Measurements from ENCODE around the gene CADM1.
A peak's percentile ranks its signal among the peaks of the same experiment; 100 is the strongest.

Gene CADM1

GRCh38 chr11:115499891-115500290 is 4.3 kb downstream of the CADM1 start:
- TF ChIP-seq CTCF (conservative IDR thresholded peaks at IDR 0.05; ENCODE audit: low read depth, low read length) = no peak
- H3K4me1 ChIP-seq (ENCODE audit: low read depth, poor library complexity, severe bottlenecking) = peaks cover 59% of the 10 kb centered on the region
- no peaks in the 10 kb centered on the region for H3K27me3 ChIP-seq (ENCODE audit: insufficient read depth, low read depth)

DNA sequence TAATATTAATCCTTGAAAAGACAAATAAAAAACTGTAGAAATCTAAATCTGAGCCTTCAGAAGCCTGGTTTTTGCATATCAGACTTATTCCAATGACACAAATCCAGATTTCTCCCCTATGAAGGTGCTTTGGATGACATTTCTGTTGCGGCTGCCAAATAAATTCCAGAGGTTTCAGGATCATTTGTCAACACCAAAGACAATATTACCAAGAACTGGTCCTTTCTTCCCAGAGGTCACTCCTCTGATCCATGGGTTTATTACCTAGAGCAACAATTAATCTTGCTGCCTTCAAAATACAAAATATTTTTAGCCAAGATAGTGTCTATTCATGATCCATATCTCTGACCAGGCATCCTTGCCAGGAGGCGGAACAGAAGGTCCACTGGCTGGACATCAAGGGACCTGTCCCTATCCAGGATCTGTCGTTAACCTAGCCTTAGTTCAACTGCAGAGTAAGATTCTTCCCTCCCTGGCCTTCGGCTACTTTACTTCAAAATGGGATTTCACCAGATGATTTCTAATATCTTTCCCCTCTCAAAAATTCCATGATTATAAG is 4.9 kb downstream of the CADM1 start:
- H3K4me1 ChIP-seq (ENCODE audit: low read depth, poor library complexity, severe bottlenecking) = peaks cover 65% of the 10 kb centered on the region
- TF ChIP-seq CTCF (conservative IDR thresholded peaks at IDR 0.05; ENCODE audit: low read depth, low read length) = no peak
- H4K20me1 ChIP-seq (ENCODE audit: insufficient read depth) = no peaks in the 10 kb centered on the region
- H3K4me2 ChIP-seq = peak overlapping the region; percentile 9; the same call in 1 of the 2 replicates
- no peak overlapping the region for H3K4me3 ChIP-seq (IDR thresholded peaks at IDR 0.05; ENCODE audit: insufficient read depth, low read depth, low read length)
- no peak overlapping the region for H3K27ac ChIP-seq
- H2AFZ ChIP-seq (ENCODE audit: low read depth) = no peak overlapping the region
- H3K27me3 ChIP-seq (ENCODE audit: insufficient read depth, low read depth) = no peaks in the 10 kb centered on the region
- H3K36me3 ChIP-seq (ENCODE audit: insufficient read depth) = no peaks in the 10 kb centered on the region
- peaks cover 68% of the 10 kb centered on the region; the same call in 1 of the 2 replicates for H3K79me2 ChIP-seq (ENCODE audit: insufficient read depth, low read depth)
- no peak overlapping the region for H3K9ac ChIP-seq

More at GRCh38 chr11:115499891-115500290, 4.3 kb downstream of the CADM1 start:
- no peaks in the 10 kb centered on the region for H4K20me1 ChIP-seq (ENCODE audit: insufficient read depth)
- H3K36me3 ChIP-seq (ENCODE audit: insufficient read depth) = no peaks in the 10 kb centered on the region
- H3K4me2 ChIP-seq = no peak overlapping the region
- H3K4me3 ChIP-seq (IDR thresholded peaks at IDR 0.05; ENCODE audit: insufficient read depth, low read depth, low read length) = no peak overlapping the region
- no peak overlapping the region for H3K27ac ChIP-seq
- peaks cover 62% of the 10 kb centered on the region; the same call in 1 of the 2 replicates for H3K79me2 ChIP-seq (ENCODE audit: insufficient read depth, low read depth)
- no peak overlapping the region for H2AFZ ChIP-seq (ENCODE audit: low read depth)
- no peak overlapping the region for H3K9ac ChIP-seq

DNA sequence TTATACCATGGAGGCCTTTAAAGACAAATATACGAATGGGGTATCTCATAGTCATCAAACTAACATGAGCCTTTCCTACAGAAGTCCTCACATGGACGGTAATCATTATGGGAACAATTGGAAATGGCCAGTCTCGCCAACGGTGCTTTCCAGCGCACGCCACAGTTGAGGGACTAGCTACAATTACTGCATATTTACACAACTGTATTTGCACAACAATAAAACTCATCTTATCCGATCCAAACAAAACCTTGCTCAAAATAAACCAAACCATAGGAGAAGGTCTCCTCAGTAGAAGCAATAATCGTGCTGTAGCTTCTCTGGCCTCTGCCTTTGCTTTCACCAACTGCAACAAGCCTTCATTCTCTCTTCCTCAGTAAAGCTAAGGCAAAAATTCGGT is 5.9 kb downstream of the CADM1 start:
- Histone ChIP-seq H3K9ac (no peak overlapping the region), H3K27me3 (ENCODE audit: insufficient read depth, low read depth) (no peaks in the 10 kb centered on the region), H3K27ac (no peak overlapping the region), H3K36me3 (ENCODE audit: insufficient read depth) (no peaks in the 10 kb centered on the region), H4K20me1 (ENCODE audit: insufficient read depth) (no peaks in the 10 kb centered on the region), H3K4me2 (peak overlapping the region; percentile 73; the same call in 1 of the 2 replicates), H2AFZ (ENCODE audit: low read depth) (no peak overlapping the region), H3K79me2 (ENCODE audit: insufficient read depth, low read depth) (peaks cover 64% of the 10 kb centered on the region; the same call in 1 of the 2 replicates), H3K4me1 (ENCODE audit: low read depth, poor library complexity, severe bottlenecking) (peaks cover 72% of the 10 kb centered on the region), H3K4me3 (IDR thresholded peaks at IDR 0.05; ENCODE audit: insufficient read depth, low read depth, low read length) (no peak overlapping the region)
- TF ChIP-seq CTCF (conservative IDR thresholded peaks at IDR 0.05; ENCODE audit: low read depth, low read length) = no peak

DNA sequence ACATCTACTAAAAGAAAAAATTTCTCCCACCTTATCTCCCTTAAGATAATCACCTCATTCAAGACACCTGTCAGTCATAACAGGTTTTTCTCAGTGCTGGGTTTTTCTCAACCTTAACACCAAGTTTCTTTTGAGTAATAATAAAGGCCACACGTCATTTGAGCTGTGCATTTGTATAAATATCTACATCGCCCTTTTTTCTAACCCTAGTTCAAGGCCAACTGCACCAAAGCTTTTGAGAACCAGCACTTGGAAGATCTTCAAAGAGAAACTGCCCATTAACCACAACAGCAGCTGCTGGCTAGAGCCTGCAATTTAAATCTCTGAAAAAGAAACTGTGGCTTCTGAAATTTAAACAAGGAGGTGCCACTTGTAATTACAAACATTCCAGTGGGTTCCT is 6.9 kb downstream of the CADM1 start:
- Histone ChIP-seq H3K4me2 (peak overlapping the region; percentile 73), H3K9ac (no peak overlapping the region), H2AFZ (ENCODE audit: low read depth) (no peak overlapping the region), H3K27ac (peak overlapping the region; percentile 31; the same call in 1 of the 2 replicates), H4K20me1 (ENCODE audit: insufficient read depth) (no peaks in the 10 kb centered on the region), H3K79me2 (ENCODE audit: insufficient read depth, low read depth) (peaks cover 56% of the 10 kb centered on the region; the same call in 1 of the 2 replicates), H3K4me3 (IDR thresholded peaks at IDR 0.05; ENCODE audit: insufficient read depth, low read depth, low read length) (no peak overlapping the region), H3K4me1 (ENCODE audit: low read depth, poor library complexity, severe bottlenecking) (peaks cover 72% of the 10 kb centered on the region), H3K36me3 (ENCODE audit: insufficient read depth) (no peaks in the 10 kb centered on the region), H3K27me3 (ENCODE audit: insufficient read depth, low read depth) (no peaks in the 10 kb centered on the region)
- no peak for TF ChIP-seq CTCF (conservative IDR thresholded peaks at IDR 0.05; ENCODE audit: low read depth, low read length)
